HepG2 (cell line): ENCODE measurements around the gene NPY1R. TPM values are rescaled to one million over a fixed set of nuclear protein-coding genes. Genes with fewer than 3 reads are reported as not detected.

Experiments used
- ATAC-seq: fragments of 200-7000 bp; cut with Tn5 transposase; 3 replicates; pipeline ENCODE4 v1.9.1; 2020; ENCODE audit warnings: mild to moderate bottlenecking, moderate library complexity
- BruUV-seq: library from RNA; stranded (reverse); fragments of 400-500 nt; replicated peaks from 2 replicates; lab custom pipeline; 2021; lab: Mats Ljungman, UMichigan
- CTCF ChIA-PET: fragments of 300-600 bp; formaldehyde crosslinking; extraction: SDS; loops from one replicate; lab custom pipeline; 2021; ENCODE audit warnings: low total read pairs, inconsistent platforms, low intra/inter-chr PET ratio; lab: Yijun Ruan, JAX
- POLR2A ChIA-PET: fragments of 350-600 bp; sonication (Branson Sonifier 250); formaldehyde crosslinking; loops from one replicate; lab custom pipeline; 2020; ENCODE audit warnings: antibody characterized with exemption, inconsistent platforms; lab: Yijun Ruan, JAX
- DNase-seq: peaks from one replicate; pipeline ENCODE4 v3.0.0-alpha.2; 2015; ENCODE audit warnings: low spot score
- FAIRE-seq: peaks from 3 replicates; lab custom pipeline; 2011; peaks lifted over from hg19 to GRCh38; lab: Jason Lieb, UNC
- H2AFZ ChIP-seq: one replicate; pipeline ENCODE4 v1.6.1; 2011; ENCODE audit warnings: low read length, inconsistent platforms
- H3K27ac ChIP-seq: fragments of 300-600 bp; 3 replicates; pipeline ENCODE4 v1.8.0; 2011; ENCODE audit warnings: mixed run types, mild to moderate bottlenecking, mixed read lengths, low read length, inconsistent platforms; ENCODE audit not compliant: insufficient read depth; ENCODE audit errors: extremely low read length
- H3K27me3 ChIP-seq, 2 experiments: fragments of 200-600 bp in 1 of 2; 2 replicates in 1 of 2; 3 replicates in 1 of 2; pipeline versions ENCODE4 v1.6.0 to v1.8.0; 2011; ENCODE audit warnings: low read length in 2 of 2, mild to moderate bottlenecking in 2 of 2, moderate library complexity in 2 of 2, inconsistent platforms in 1 of 2; ENCODE audit not compliant: insufficient read depth in 2 of 2, control insufficient read depth in 1 of 2
- H3K36me3 ChIP-seq, 2 experiments: fragments of 200-600 bp in 1 of 2; replicated peaks in 1 of 2; 2 replicates in 1 of 2; 3 replicates in 1 of 2; pipeline versions ENCODE4 v1.5.1 to v1.8.0; 2011; ENCODE audit warnings: low read length in 2 of 2, inconsistent platforms in 1 of 2; ENCODE audit not compliant: insufficient read depth in 2 of 2, control insufficient read depth in 1 of 2
- H3K4me1 ChIP-seq: 2 replicates; pipeline ENCODE4 v1.5.1; 2012; ENCODE audit warnings: low read length, inconsistent platforms; ENCODE audit not compliant: insufficient read depth
- H3K4me2 ChIP-seq: 2 replicates; pipeline ENCODE4 v1.6.0; 2011; ENCODE audit warnings: low read depth, low read length, inconsistent platforms
- H3K4me3 ChIP-seq, 3 experiments: fragments of 200-600 bp in 1 of 3; sonication (generic), shearing (Covaris generic) in 1 of 3; replicated peaks in 1 of 3; 2 replicates each; pipeline ENCODE4 v1.5.1; 2011 to 2016; ENCODE audit warnings: low read length in 3 of 3, inconsistent platforms in 2 of 3, low read depth in 2 of 3, mild to moderate bottlenecking in 2 of 3, control low read depth in 1 of 3, mixed read lengths in 1 of 3; ENCODE audit not compliant: insufficient read depth in 1 of 3
- H3K79me2 ChIP-seq: one replicate; pipeline ENCODE4 v1.6.1; 2011; ENCODE audit warnings: low read length, inconsistent platforms; ENCODE audit not compliant: insufficient read depth
- H3K9ac ChIP-seq: 2 replicates; pipeline ENCODE4 v1.6.0; 2011; ENCODE audit warnings: mild to moderate bottlenecking, low read depth, low read length, inconsistent platforms; ENCODE audit not compliant: insufficient read depth
- H3K9me3 ChIP-seq: 2 replicates; pipeline ENCODE4 v1.5.1; 2012; ENCODE audit warnings: mild to moderate bottlenecking, low read length
- H4K20me1 ChIP-seq: 2 replicates; pipeline ENCODE4 v1.6.0; 2011; ENCODE audit warnings: inconsistent platforms, mild to moderate bottlenecking, low read length, moderate library complexity; ENCODE audit not compliant: insufficient read depth
- FOXJ3 ChIP-seq: sonication (generic); formaldehyde crosslinking; IDR thresholded peaks from 2 replicates; pipeline ENCODE4 v1.4.0; 2020; ENCODE audit warnings: missing genetic modification reagents, mild to moderate bottlenecking, borderline replicate concordance
- NCOA1 ChIP-seq: sonication (generic); formaldehyde crosslinking; IDR thresholded peaks from 2 replicates; pipeline ENCODE4 v1.9.0; 2021; ENCODE audit warnings: missing genetic modification reagents
- ONECUT2 ChIP-seq: sonication (generic); formaldehyde crosslinking; IDR thresholded peaks from 2 replicates; pipeline ENCODE4 v1.4.0; 2020; ENCODE audit warnings: missing genetic modification reagents
- SP2 ChIP-seq: sonication (generic); formaldehyde crosslinking; IDR thresholded peaks from 2 replicates; pipeline ENCODE4 v1.5.1; 2020; ENCODE audit warnings: mild to moderate bottlenecking, missing genetic modification reagents
- ZNF225 ChIP-seq: sonication (generic); formaldehyde crosslinking; IDR thresholded peaks from 2 replicates; pipeline ENCODE4 v1.4.0; 2020; ENCODE audit warnings: mild to moderate bottlenecking, missing genetic modification reagents
- WGBS: methylation state at CpG from one replicate; pipeline ENCODE4 v1.1.6; 2017; ENCODE audit warnings: low lambda C conversion rate; 5-methylcytosine and 5-hydroxymethylcytosine counted together
- in situ Hi-C: cut with HindIII; loops from 2 replicates; pipeline ENCODE4 v1.10.0; 2017; ENCODE audit warnings: low pct_unique_long_range_greater_than_20kb; ENCODE audit not compliant: extremely low pct_ligation_motif_present
- intact Hi-C: fragments of 100-400 bp; cut with micrococcal nuclease; formaldehyde crosslinking; loops from one replicate; pipeline ENCODE4 v1.10.0; 2022; ENCODE audit not compliant: unreplicated experiment
- polyA plus RNA-seq, 8 experiments: library from polyadenylated mRNA; depleted of rRNA in 3 of 8; stranded (reverse) in 7 of 8; unstranded in 1 of 8; fragments of >200 nt; fragmentation: Illumina TruSeq in 4 of 8; extraction: Trizol in 4 of 8; gene quantifications; 2 replicates each; pipeline versions ENCODE4 v1.2.1 to v1.2.3, GENCODE V29; 2011 to 2016; ENCODE audit warnings: low read depth in 4 of 8, missing spikeins in 1 of 8, mixed read lengths in 1 of 8; ENCODE audit not compliant: insufficient read depth in 1 of 8
- total RNA-seq, 5 experiments: library from RNA; depleted of rRNA; stranded (reverse); fragments of >200 nt; fragmentation: Illumina TruSeq; extraction: Trizol; gene quantifications; 2 replicates each; pipeline ENCODE4 v1.2.3, GENCODE V29; 2016; ENCODE audit warnings: low read depth in 1 of 5
- TF ChIP-seq, protein P1 (sequence below): sonication (generic); formaldehyde crosslinking; IDR thresholded peaks from 2 replicates; pipeline ENCODE4 v1.4.0; 2020; ENCODE audit warnings: missing genetic modification reagents

Gene NPY1R
- total and polyA plus RNA-seq, 2 of the 13 experiments (the other 11 are each of a cell fraction or from before 2014, with no cell fraction given), result not detected

DNA sequence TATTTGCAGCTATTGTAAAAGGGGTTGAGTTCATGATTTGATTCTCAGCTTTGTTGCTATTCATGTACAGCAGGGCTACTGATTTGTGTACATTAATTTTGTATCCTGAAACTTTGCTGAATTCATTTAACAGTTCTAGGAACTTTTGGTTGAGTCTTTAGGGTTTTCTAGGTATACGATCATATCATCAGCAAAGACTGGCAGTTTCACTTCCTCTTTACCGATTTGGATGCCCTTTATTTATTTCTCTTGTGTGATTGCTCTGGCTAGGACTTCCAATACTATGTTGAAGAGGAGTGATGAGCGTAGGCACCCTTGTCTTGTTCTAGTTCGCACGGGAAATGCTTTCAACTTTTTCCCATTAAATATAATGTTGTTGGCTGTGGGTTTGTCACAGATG is 48.1 kb downstream of the NPY1R start:
- no peak overlapping the region for H3K4me2 ChIP-seq
- ATAC-seq (no peak), FAIRE-seq (no peak), DNase-seq (no peak)
- no peaks in the 10 kb centered on the region for H3K36me3 ChIP-seq
- H2AFZ ChIP-seq, result no peak overlapping the region
- 34% methylated on average over 5 of the region's 5 CpGs for WGBS
- H3K9me3 ChIP-seq, result no peaks in the 10 kb centered on the region
- no peak overlapping the region for H3K4me3 ChIP-seq
- no peaks in the 10 kb centered on the region for H3K79me2 ChIP-seq
- H3K4me1 ChIP-seq, result no peaks in the 10 kb centered on the region
- no peaks in the 10 kb centered on the region; a peak in 1 of 5 replicates for H3K27me3 ChIP-seq
- TF ChIP-seq SP2 (CRISPR knock-in tag), result no peak
- no peak for TF ChIP-seq ONECUT2
- TF ChIP-seq ZNF225, result no peak
- no peak for TF ChIP-seq FOXJ3 (CRISPR knock-in tag)
- TF ChIP-seq NCOA1 (CRISPR knock-in tag), result no peak
- TF ChIP-seq, protein P1, sequence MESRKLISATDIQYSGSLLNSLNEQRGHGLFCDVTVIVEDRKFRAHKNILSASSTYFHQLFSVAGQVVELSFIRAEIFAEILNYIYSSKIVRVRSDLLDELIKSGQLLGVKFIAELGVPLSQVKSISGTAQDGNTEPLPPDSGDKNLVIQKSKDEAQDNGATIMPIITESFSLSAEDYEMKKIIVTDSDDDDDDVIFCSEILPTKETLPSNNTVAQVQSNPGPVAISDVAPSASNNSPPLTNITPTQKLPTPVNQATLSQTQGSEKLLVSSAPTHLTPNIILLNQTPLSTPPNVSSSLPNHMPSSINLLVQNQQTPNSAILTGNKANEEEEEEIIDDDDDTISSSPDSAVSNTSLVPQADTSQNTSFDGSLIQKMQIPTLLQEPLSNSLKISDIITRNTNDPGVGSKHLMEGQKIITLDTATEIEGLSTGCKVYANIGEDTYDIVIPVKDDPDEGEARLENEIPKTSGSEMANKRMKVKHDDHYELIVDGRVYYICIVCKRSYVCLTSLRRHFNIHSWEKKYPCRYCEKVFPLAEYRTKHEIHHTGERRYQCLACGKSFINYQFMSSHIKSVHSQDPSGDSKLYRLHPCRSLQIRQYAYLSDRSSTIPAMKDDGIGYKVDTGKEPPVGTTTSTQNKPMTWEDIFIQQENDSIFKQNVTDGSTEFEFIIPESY (CRISPR knock-in tag), result no peak
- ChIA-PET CTCF (no interaction called here), POLR2A (no interaction called here)
- H3K27ac ChIP-seq, result no peak overlapping the region
- no peak overlapping the region for H3K9ac ChIP-seq
- intact Hi-C loops, result no loop called here
- no TSS peak for BruUV-seq
- no peaks in the 10 kb centered on the region for H4K20me1 ChIP-seq
- in situ Hi-C loops, result no loop called here
